IPS-NIHi7 (cell line): ENCODE measurements around the gene RUNX1.

Experiments
- DNase-seq: peaks from one replicate; pipeline ENCODE4 v3.0.0; 2012; ENCODE audit warnings: mixed read lengths; ENCODE audit errors: extremely low spot score

The RUNX1 gene

GRCh38 chr21:35036465-35037383 is 12.4 kb downstream of the RUNX1 start:
- no peak for DNase-seq

GRCh38 chr21:35035581-35035980 is 13.5 kb downstream of the RUNX1 start:
- DNase-seq: no peak

GRCh38 chr21:35035116-35035515 is 14.0 kb downstream of the RUNX1 start:
- DNase-seq: no peak

- no peak for DNase-seq
These were observed 14.7 kb downstream of the RUNX1 start for GRCh38 chr21:35034203-35034926.

GRCh38 chr21:35032474-35033263 is 16.4 kb downstream of the RUNX1 start:
- no peak for DNase-seq

GRCh38 chr21:35028451-35028978 is 20.6 kb downstream of the RUNX1 start:
- no peak for DNase-seq

GRCh38 chr21:35027563-35028450 is 21.3 kb downstream of the RUNX1 start:
- no peak for DNase-seq

GRCh38 chr21:35026617-35027562 is 22.2 kb downstream of the RUNX1 start:
- peak; percentile 53 for DNase-seq

GRCh38 chr21:35026153-35026500 is 23.0 kb downstream of the RUNX1 start:
- no peak for DNase-seq

- no peak for DNase-seq
These were observed 23.6 kb downstream of the RUNX1 start for GRCh38 chr21:35025206-35026152.

- no peak for DNase-seq
These were observed 24.6 kb downstream of the RUNX1 start for GRCh38 chr21:35024513-35024912.

- DNase-seq: no peak
These were observed 25.1 kb downstream of the RUNX1 start for GRCh38 chr21:35024071-35024420.

GRCh38 chr21:35023396-35024070 is 25.6 kb downstream of the RUNX1 start:
- no peak for DNase-seq

GRCh38 chr21:35021546-35021945 is 27.6 kb downstream of the RUNX1 start:
- no peak for DNase-seq

- DNase-seq: no peak
These were observed 28.2 kb downstream of the RUNX1 start for GRCh38 chr21:35020902-35021301.

- DNase-seq: no peak
These were observed 28.7 kb downstream of the RUNX1 start for GRCh38 chr21:35020436-35020835.

- no peak for DNase-seq
These were observed 29.5 kb downstream of the RUNX1 start for GRCh38 chr21:35019631-35020032.

GRCh38 chr21:35017256-35017655 is 31.8 kb downstream of the RUNX1 start:
- DNase-seq: no peak
